Activated naive CD8-positive, alpha-beta T cell (primary cell): ENCODE measurements around the gene SRP68.
"Not testable (repeated sequence)": the region's sequence is repeated elsewhere in the genome, so short reads cannot be mapped to it uniquely, and the experiment has no call there.

ENCODE experiments used
- H3K27ac Mint-ChIP-seq: one replicate; pipeline ENCODE4 v1.8.0; 2021; ENCODE audit warnings: mixed read lengths
- H3K27me3 Mint-ChIP-seq: one replicate; pipeline ENCODE4 v1.8.0; 2021; ENCODE audit warnings: mixed read lengths
- H3K36me3 Mint-ChIP-seq: one replicate; pipeline ENCODE4 v1.8.0; 2021; ENCODE audit warnings: mixed read lengths
- H3K4me1 Mint-ChIP-seq: one replicate; pipeline ENCODE4 v1.8.0; 2021; ENCODE audit warnings: low read depth, mixed read lengths
- H3K4me3 Mint-ChIP-seq: one replicate; pipeline ENCODE4 v1.8.0; 2021; ENCODE audit warnings: mild to moderate bottlenecking, mixed read lengths
- H3K9me3 Mint-ChIP-seq: one replicate; pipeline ENCODE4 v1.8.0; 2021; ENCODE audit warnings: low read depth, mixed read lengths

The SRP68 gene

DNA sequence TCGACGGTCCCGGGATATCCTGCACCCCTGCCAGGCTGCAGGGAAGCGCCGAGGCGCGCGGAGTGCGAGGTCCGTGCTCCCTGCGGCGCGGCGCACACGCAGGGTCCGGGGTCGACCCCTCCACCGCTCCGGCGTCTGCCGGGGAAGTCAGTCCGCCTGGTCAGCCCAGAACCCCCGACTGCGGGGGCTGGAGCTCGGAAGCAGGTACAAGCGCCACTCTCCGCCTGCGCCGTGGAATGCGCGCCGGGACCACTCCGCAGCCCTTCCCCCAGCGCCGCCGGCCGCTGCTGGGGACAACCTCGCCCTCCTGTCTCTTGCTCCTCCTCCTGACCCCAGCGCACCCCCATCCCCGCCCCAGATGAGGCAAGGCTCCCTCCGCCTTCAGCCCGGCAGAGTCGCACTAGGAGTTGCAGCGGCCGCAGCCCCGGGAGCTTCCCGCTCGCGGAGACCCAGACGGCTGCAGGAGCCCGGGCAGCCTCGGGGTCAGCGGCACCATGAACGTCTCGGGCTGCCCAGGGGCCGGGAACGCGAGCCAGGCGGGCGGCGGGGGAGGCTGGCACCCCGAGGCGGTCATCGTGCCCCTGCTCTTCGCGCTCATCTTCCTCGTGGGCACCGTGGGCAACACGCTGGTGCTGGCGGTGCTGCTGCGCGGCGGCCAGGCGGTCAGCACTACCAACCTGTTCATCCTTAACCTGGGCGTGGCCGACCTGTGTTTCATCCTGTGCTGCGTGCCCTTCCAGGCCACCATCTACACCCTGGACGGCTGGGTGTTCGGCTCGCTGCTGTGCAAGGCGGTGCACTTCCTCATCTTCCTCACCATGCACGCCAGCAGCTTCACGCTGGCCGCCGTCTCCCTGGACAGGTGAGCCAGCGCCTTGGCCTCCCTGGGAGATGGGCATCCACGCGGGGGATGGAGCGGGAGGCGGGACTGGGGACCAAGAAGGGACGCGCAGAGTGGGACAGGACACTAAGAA is 2.4 kb upstream of the SRP68 start, which contains the start of gene GALR2:
Gene GALR2, plus strand, starts transcription at position 392 of the 974 bp plus-strand sequence. Its CDS starts 103 bp downstream, at position 495.
- peak within 1 kb of the TSS; percentile 85 for H3K4me3 Mint-ChIP-seq
- peak within 1 kb of the TSS; percentile 41 for H3K27ac Mint-ChIP-seq
- H3K9me3 Mint-ChIP-seq: no peaks in the 10 kb centered on the region
- peaks cover 2% of the 10 kb centered on the region for H3K36me3 Mint-ChIP-seq
- peaks cover 64% of the 10 kb centered on the region for H3K4me1 Mint-ChIP-seq
- peaks cover 11% of the 10 kb centered on the region for H3K27me3 Mint-ChIP-seq

DNA sequence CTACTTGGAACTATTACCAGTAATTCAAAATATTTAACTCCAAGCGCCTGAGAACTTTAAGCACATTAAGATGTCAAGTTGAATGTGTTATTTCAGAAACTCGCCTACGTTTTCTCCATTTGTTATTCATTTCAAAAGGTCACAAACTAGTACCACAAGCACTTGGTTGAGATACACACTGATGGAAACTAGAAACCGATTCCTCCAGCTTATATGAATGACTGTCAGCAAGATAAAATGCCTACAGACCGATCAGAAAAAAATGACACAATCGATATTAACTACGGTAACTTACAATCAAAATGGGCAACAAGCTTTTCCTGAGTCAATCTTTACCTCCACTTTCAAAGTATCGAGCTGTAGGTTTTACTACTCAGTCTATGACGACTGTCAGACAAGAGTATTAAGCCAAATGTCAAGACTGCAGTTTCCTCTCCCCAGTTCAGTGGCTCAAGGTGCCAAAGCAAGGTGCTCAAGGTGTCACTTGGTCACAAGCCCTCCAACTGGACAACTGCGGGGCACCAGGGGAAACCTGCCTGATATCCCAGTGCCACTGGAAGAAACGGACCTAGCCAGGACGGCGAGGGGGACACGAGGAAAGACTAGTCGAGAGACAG is 678 bp downstream of the SRP68 start:
- Mint-ChIP-seq H3K36me3 (peaks cover 4% of the 10 kb centered on the region), H3K9me3 (no peaks in the 10 kb centered on the region), H3K4me1 (peaks cover 49% of the 10 kb centered on the region), H3K27ac (peak overlapping the region; percentile 99), H3K4me3 (peak overlapping the region; percentile 97), H3K27me3 (peaks cover 10% of the 10 kb centered on the region)

DNA sequence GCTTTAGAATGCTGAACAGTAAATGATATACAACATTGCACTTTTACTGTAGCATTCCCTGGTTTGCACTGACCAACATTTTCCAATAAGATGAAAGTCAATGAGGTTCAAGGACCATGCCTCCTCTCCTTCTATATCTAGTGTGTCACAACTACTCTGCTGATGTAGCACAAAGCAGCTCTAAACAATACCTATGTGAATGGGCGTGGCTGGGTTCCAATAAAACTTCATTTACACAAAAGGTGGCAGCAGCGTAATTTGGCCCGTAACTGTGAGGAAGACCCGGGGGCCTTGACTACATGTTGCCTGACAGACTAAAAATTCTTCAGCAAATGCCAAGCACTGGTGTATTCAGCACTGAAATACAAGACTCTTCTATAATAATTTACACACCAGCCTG is 6.5 kb downstream of the SRP68 start:
- Mint-ChIP-seq H3K27ac (peak overlapping the region; percentile 46), H3K4me3 (no peak overlapping the region), H3K9me3 (no peaks in the 10 kb centered on the region), H3K36me3 (peaks cover 15% of the 10 kb centered on the region), H3K4me1 (peaks cover 30% of the 10 kb centered on the region), H3K27me3 (no peaks in the 10 kb centered on the region)

DNA sequence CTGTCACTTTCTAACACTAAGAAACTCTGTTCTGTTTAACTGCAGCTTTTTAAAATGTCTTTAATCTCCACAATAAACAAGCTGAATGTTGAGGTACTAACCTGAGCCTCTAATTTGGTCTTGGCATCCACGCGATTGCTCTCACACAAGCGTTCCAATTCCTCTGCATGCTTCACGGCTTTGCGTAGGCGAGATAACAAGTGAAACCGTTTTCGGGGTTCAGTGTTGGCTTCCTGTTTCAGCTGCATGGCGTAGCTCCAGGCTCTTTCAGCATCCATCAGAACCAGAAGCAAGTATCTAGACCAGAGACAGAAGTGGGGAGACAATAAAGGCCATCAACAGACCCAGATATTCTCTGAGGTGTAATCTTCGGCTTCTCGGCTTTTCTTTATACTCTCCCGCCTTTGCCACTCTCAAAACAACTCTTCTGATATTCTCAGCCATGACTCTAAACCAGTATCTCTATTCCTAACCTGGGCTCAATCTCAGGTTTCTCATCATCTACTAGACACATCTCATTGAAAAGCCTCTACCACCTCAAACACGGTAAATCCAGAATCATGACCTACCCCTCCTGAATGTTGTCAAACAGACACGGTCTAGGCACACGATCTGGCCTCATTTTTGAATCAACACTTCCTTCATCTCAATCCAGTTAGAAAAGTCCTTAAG is 8.3 kb downstream of the SRP68 start:
- Mint-ChIP-seq H3K27me3 (no peaks in the 10 kb centered on the region), H3K4me3 (peak overlapping the region; percentile 66), H3K4me1 (peaks cover 20% of the 10 kb centered on the region), H3K36me3 (peaks cover 17% of the 10 kb centered on the region), H3K9me3 (no peaks in the 10 kb centered on the region), H3K27ac (peak overlapping the region; percentile 18)

DNA sequence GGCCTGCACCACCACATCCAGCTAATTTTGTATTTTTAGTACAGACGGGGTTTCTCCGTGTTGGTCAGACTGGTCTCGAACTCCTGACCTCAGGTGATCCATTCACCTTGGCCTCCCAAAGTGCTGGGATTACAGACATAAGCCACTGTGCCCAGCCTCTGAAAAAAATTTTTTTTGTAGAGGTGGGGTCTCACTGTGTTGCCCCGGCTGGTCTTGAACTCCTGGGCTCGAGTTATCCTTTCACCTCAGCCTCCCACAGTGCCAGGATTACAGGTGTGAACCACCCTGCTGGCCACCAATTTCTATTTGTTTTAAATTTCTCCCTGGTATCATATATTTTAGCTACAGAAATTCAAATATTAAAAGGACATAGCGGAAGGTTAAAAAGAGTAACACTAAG is 14.1 kb downstream of the SRP68 start:
- H3K27me3 Mint-ChIP-seq, H3K4me3 Mint-ChIP-seq, H3K9me3 Mint-ChIP-seq, H3K27ac Mint-ChIP-seq: not testable (repeated sequence)
- peaks cover 11% of the 10 kb centered on the region for H3K36me3 Mint-ChIP-seq
- peaks cover 11% of the 10 kb centered on the region for H3K4me1 Mint-ChIP-seq

DNA sequence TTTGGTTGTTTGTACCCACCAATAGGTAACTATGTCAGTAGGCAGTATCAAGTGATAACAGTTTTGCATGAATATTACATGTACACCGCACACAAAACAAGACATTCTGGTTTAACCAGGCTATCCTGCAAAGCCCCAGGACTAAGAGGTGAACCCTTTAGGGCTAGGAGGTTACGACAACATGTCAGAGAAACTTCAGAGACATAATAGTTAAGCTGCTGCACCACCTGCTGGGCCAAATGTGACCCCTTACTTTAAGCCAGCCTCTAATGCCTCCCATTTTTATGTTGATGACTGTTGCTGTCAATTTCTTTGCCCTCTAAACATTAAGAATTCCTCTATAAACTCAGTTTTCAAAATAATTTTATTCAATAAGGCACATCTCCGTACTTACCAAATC is 15.4 kb downstream of the SRP68 start:
- H3K9me3 Mint-ChIP-seq: no peaks in the 10 kb centered on the region
- H3K27ac Mint-ChIP-seq: no peak overlapping the region
- no peak overlapping the region for H3K4me3 Mint-ChIP-seq
- H3K4me1 Mint-ChIP-seq: peaks cover 11% of the 10 kb centered on the region
- H3K27me3 Mint-ChIP-seq: no peaks in the 10 kb centered on the region
- H3K36me3 Mint-ChIP-seq: peaks cover 9% of the 10 kb centered on the region

DNA sequence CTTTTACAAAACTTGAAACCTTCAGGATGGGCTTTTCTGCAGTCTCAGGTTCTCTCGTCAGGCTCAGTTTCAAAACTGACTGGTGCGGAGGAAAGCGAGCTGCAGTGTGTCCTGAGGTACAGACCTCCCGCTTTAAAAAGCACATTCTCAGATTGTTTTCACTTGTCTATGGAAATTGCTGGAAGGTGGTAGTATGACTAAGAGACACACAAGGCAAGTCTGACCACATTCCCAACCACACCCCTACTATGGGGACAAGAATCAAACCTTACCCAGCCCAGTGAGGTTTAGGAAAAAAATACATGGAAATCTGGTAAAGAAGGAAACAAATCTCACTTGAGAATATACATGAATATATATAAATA is 18.2 kb downstream of the SRP68 start:
- Mint-ChIP-seq H3K27me3 (no peaks in the 10 kb centered on the region), H3K27ac (peak overlapping the region; percentile 61), H3K9me3 (no peaks in the 10 kb centered on the region), H3K4me1 (peaks cover 23% of the 10 kb centered on the region), H3K36me3 (peaks cover 9% of the 10 kb centered on the region), H3K4me3 (no peak overlapping the region)

DNA sequence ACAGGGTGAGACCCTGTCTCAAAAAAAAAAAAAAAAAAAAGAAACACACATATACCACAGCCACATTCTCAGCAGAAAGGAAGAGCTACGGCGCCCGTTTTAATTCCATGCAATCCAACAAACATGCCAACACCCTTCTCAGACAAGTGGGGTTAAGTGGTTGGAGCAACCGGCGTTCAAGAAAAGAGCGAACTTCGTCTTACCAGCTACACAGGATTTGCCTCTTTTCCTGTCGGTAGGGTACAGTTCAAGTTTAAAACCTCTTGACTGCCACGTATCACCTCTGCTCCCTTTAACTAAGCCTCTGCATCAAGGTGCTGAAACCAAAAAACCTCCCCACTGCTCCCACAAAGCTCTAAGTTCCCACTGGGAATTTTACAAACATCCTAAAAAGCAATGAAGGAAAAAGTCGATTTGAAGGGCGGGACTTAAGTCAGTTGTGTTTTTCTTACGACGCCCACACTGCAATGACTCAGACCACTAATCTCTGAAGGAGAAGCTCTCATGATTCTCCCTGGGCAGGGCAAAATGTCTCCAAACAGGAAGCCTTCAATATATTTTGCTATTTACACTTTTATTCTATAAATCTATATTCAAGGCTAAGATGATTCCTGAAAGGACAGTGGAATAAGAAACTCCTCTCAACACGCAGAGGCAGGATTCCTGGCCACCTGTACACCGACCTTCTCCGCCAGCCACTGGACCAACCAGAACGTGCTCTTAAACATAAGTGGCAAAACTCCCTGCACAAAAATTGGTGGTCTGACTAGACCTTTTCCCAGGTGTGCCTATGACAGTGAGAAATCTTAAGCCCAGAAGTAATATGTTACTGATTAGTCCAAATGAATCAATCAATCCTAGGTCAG is 18.8 kb downstream of the SRP68 start:
- no peaks in the 10 kb centered on the region for H3K27me3 Mint-ChIP-seq
- H3K27ac Mint-ChIP-seq: peak overlapping the region; percentile 61
- peaks cover 29% of the 10 kb centered on the region for H3K4me1 Mint-ChIP-seq
- H3K9me3 Mint-ChIP-seq: no peaks in the 10 kb centered on the region
- peaks cover 8% of the 10 kb centered on the region for H3K36me3 Mint-ChIP-seq
- H3K4me3 Mint-ChIP-seq: no peak overlapping the region

DNA sequence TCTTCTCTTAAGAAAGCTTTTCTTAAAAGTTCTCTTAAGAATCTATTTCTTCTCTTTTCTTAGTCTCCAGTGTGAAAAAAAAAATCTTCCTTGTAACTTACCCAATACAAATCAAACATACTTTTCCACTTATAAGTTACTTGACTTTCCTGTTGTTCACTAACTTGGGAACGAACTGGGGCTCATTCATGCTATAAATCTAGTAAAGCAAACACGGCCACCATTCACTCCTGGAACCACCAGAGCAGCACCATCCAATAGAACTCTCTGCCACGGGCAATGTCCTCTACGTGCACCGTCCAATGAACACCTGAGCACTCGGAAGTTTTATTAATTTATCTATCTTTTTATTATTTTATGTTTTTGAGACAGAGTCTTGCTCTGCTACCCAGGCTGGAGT is 20.8 kb downstream of the SRP68 start:
- H3K4me3 Mint-ChIP-seq: no peak overlapping the region
- no peaks in the 10 kb centered on the region for H3K27me3 Mint-ChIP-seq
- peaks cover 27% of the 10 kb centered on the region for H3K4me1 Mint-ChIP-seq
- H3K27ac Mint-ChIP-seq: peak overlapping the region; percentile 9
- H3K36me3 Mint-ChIP-seq: peaks cover 12% of the 10 kb centered on the region
- no peaks in the 10 kb centered on the region for H3K9me3 Mint-ChIP-seq

DNA sequence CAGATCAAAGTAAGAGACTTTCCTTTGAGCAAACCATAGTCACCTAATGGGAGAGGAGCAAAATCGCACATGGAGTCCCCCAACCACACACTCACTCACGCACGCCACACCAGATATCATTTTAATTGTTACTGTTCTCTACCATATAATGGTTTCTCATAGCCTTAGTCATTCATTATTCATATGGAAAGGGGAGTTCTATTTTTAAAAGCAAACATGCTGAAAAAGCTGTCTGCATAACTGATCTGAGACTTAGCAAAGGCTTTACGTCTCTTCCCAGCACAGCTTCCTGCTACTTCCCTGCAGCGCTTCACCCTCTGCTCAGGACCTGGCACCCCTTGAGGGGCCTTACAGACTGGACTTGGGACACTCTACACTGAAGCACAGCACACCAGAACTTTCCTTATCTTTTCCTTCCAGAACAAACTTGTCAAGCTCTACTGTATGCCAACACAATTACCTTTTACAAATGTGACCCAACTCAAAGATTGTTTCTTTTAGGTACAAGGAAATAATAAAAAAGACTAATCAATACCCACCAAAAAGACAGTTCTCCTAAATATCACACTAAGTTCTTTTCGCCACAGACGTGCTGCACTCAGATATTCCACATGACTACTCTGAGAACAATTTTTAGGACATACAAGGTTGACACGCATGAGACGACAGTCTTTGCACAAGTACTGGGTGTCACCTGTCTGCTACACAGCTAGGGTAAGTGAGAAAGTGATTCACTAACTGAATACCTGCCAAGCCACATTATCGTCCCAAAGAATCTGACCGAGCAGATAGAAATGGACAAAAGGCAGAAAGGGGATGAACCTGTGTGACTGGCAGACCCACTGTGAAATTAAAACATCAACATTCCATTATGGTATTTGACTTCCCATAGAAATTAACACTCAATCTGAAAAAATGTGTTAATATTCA is 21.5 kb downstream of the SRP68 start:
- no peak overlapping the region for H3K4me3 Mint-ChIP-seq
- H3K36me3 Mint-ChIP-seq: peaks cover 10% of the 10 kb centered on the region
- no peaks in the 10 kb centered on the region for H3K9me3 Mint-ChIP-seq
- H3K4me1 Mint-ChIP-seq: peaks cover 27% of the 10 kb centered on the region
- H3K27me3 Mint-ChIP-seq: no peaks in the 10 kb centered on the region
- peak overlapping the region; percentile 9 for H3K27ac Mint-ChIP-seq

DNA sequence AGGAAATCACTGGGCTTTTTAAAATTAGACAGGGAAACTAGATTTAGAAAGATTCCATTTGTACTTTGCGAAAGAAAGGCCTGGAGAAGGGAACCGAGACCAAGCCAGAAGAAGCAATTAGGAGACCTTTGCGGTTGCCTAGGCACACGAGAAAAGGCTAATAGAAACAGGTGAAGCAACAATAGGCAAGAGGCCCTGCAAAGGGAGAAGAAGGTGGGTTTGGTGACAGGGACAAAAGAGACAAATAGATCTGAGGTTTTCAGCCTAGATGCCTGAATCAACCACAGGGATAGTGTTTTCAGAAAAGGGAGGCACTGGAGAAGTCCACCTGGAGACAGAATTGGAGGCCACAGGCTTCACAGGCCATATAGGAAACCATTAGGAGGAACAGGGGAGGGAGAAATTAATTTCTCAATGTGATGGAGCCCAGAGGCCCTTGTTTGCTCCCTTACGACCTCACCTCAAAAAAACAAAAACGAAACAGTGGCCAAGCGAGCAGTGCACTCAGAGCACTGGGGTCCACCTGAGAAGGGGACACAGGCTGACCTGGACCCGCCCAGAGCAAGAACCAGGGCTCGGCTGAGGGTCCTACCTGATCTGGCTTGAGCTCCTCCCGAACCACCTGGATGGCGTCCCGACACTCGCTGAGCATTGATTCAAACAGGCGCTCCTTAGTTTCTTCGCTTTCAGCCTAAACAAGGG is 22.3 kb downstream of the SRP68 start:
- Mint-ChIP-seq H3K4me1 (peaks cover 27% of the 10 kb centered on the region), H3K4me3 (no peak overlapping the region), H3K36me3 (peaks cover 12% of the 10 kb centered on the region), H3K27me3 (no peaks in the 10 kb centered on the region), H3K9me3 (no peaks in the 10 kb centered on the region), H3K27ac (peak overlapping the region; percentile 54)

DNA sequence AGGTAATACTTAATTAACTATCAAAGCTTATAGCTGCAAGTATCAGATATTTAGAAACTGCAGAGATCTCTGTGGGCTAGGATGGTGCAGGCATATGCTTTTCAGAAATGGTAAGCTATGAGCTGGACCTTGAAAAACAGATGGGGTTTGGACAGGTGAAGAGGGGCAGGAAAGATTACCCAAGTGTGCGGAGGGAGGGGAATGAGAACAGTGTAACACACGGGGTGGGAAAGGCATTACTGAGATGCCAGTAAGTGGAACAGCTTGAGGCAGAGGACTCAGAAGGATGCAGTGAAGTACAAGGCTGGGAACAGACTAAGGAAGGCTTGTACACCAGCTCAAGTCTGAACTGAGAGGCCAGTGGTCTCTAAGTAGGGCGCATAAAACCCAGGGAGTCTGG is 23.1 kb downstream of the SRP68 start:
- peaks cover 12% of the 10 kb centered on the region for H3K36me3 Mint-ChIP-seq
- no peaks in the 10 kb centered on the region for H3K9me3 Mint-ChIP-seq
- peaks cover 27% of the 10 kb centered on the region for H3K4me1 Mint-ChIP-seq
- H3K27me3 Mint-ChIP-seq: no peaks in the 10 kb centered on the region
- no peak overlapping the region for H3K4me3 Mint-ChIP-seq
- H3K27ac Mint-ChIP-seq: peak overlapping the region; percentile 67

DNA sequence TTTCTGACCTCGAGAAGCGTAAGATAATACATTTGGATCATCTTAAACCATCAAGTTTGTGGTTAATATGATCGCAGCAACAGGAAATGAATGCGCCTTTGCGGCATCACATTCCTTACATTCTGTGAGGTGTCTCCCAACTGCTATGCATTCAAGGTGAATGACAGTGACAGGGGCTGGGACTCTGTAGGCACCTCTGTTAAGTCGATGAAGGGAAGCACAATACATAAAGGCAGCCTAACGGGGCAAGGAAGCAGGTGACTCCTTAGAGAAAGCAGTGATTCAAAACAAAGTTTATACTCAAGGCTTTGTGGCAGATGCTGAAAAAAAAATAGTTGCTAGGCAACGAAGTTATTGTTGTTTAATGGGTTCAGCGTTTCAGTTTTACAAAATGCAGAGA is 23.6 kb downstream of the SRP68 start:
- peaks cover 12% of the 10 kb centered on the region for H3K36me3 Mint-ChIP-seq
- peaks cover 22% of the 10 kb centered on the region for H3K4me1 Mint-ChIP-seq

More for the DNA sequence above, 23.6 kb downstream of the SRP68 start:
- Mint-ChIP-seq H3K9me3 (no peaks in the 10 kb centered on the region), H3K4me3 (no peak overlapping the region), H3K27ac (no peak overlapping the region), H3K27me3 (no peaks in the 10 kb centered on the region)
